A549 (cell line): ENCODE data around the gene ARHGAP5. TPM values are rescaled to one million over a fixed set of nuclear protein-coding genes. Genes with fewer than 3 reads are reported as not detected.

Experiments used
- ATAC-seq, 2 experiments: fragments of 200-7000 bp in 1 of 2; fragments of >200 bp in 1 of 2; cut with Nextera tagmentation in 1 of 2; cut with Tn5 transposase in 1 of 2; 3 replicates each; pipeline versions ENCODE4 v1.8.0 to v1.9.1; 2018 to 2020; ENCODE audit warnings: mild to moderate bottlenecking in 1 of 2, moderate library complexity in 1 of 2
- CTCF ChIA-PET: fragments of 300-600 bp; sonication (Branson Sonifier 250); formaldehyde crosslinking; extraction: SDS; loops from one replicate; lab custom pipeline; 2021; ENCODE audit warnings: antibody characterized with exemption, inconsistent platforms; lab: Yijun Ruan, JAX
- POLR2A ChIA-PET: fragments of 350-600 bp; formaldehyde crosslinking; extraction: SDS; loops from one replicate; lab custom pipeline; 2021; ENCODE audit warnings: antibody characterized with exemption, inconsistent platforms; lab: Yijun Ruan, JAX
- DNase-seq, 2 experiments: peaks; one replicate each; pipeline versions ENCODE4 v3.0.0 to v3.0.0-alpha.2; 2011 to 2016; ENCODE audit warnings: low read depth in 1 of 2, low spot score in 1 of 2
- FAIRE-seq: peaks from 2 replicates; lab custom pipeline; 2011; peaks lifted over from hg19 to GRCh38; lab: Jason Lieb, UNC
- H3K27ac ChIP-seq, 2 experiments: fragments of >200 bp; sonication (Bioruptor Twin); formaldehyde crosslinking; 3 replicates each; pipeline ENCODE4 v1.5.1; 2016 to 2017
- H3K4me1 ChIP-seq: fragments of >200 bp; sonication (Bioruptor Twin); formaldehyde crosslinking; 3 replicates; pipeline ENCODE4 v1.6.1; 2016
- H3K4me2 ChIP-seq: fragments of >200 bp; sonication (Bioruptor Twin); formaldehyde crosslinking; 3 replicates; pipeline ENCODE4 v1.6.1; 2016
- H3K4me3 ChIP-seq: fragments of >200 bp; sonication (Bioruptor Twin); formaldehyde crosslinking; 3 replicates; pipeline ENCODE4 v1.5.1; 2016
- H3K9me3 ChIP-seq: fragments of >200 bp; sonication (Bioruptor Twin); formaldehyde crosslinking; 3 replicates; pipeline ENCODE4 v1.6.1; 2016
- CEBPB ChIP-seq, 2 experiments: fragments of >200 bp in 1 of 2; sonication (Bioruptor Twin) in 1 of 2; formaldehyde crosslinking in 1 of 2; IDR thresholded peaks; 2 replicates each; pipeline ENCODE4 v1.6.1; 2012 to 2016
- CHD4 ChIP-seq: fragments of 200-600 bp; sonication (generic); IDR thresholded peaks from 2 replicates; pipeline ENCODE4 v1.6.1; 2016; ENCODE audit warnings: antibody characterized with exemption, mild to moderate bottlenecking, borderline replicate concordance
- EHF ChIP-seq: fragments of 250-450 bp; sonication (Bioruptor Pico); IDR thresholded peaks from 2 replicates; pipeline ENCODE4 v1.5.0; 2020; ENCODE audit warnings: mild to moderate bottlenecking
- ESRRA ChIP-seq: fragments of 150-350 bp; IDR thresholded peaks from 2 replicates; pipeline ENCODE4 v1.6.1; 2014; ENCODE audit warnings: mild to moderate bottlenecking, low read length, borderline replicate concordance
- GATA3 ChIP-seq: IDR thresholded peaks from 2 replicates; pipeline ENCODE4 v1.6.1; 2012; ENCODE audit warnings: borderline replicate concordance
- JUN ChIP-seq, 2 experiments: fragments of >200 bp; sonication (Bioruptor Twin); formaldehyde crosslinking; IDR thresholded peaks; 2 replicates in 1 of 2; 3 replicates in 1 of 2; pipeline ENCODE4 v1.6.1; 2016 to 2017
- KDM1A ChIP-seq: fragments of 200-600 bp; sonication (generic); IDR thresholded peaks from 2 replicates; pipeline ENCODE4 v1.6.1; 2016; ENCODE audit warnings: low read depth, mild to moderate bottlenecking
- KDM5A ChIP-seq: fragments of 200-600 bp; sonication (generic); IDR thresholded peaks from 2 replicates; pipeline ENCODE4 v1.6.1; 2016; ENCODE audit warnings: antibody characterized with exemption, mild to moderate bottlenecking
- MAFK ChIP-seq: fragments of 450-650 bp; IDR thresholded peaks from 2 replicates; pipeline ENCODE4 v1.6.1; 2014; ENCODE audit not compliant: partially characterized antibody
- MAX ChIP-seq: IDR thresholded peaks from 2 replicates; pipeline ENCODE4 v1.6.1; 2012
- MYC ChIP-seq: IDR thresholded peaks from 2 replicates; pipeline ENCODE4 v1.6.1; 2012; ENCODE audit warnings: mild to moderate bottlenecking, inconsistent platforms, low read length, improper control_type of control experiment, borderline replicate concordance
- NFE2L2 ChIP-seq: fragments of 150-350 bp; conservative IDR thresholded peaks from 2 replicates; pipeline ENCODE4 v1.6.1; 2014; ENCODE audit warnings: low read length
- PHF8 ChIP-seq: fragments of 200-600 bp; sonication (generic); IDR thresholded peaks from 2 replicates; pipeline ENCODE4 v1.6.1; 2016; ENCODE audit warnings: low read depth, mild to moderate bottlenecking, antibody characterized with exemption, moderate library complexity, borderline replicate concordance
- RAD21 ChIP-seq, 2 experiments: fragments of >200 bp in 1 of 2; sonication (Bioruptor Twin) in 1 of 2; formaldehyde crosslinking in 1 of 2; IDR thresholded peaks in 1 of 2; conservative IDR thresholded peaks in 1 of 2; 2 replicates in 1 of 2; 3 replicates in 1 of 2; pipeline ENCODE4 v1.6.1; 2012 to 2018; ENCODE audit warnings: inconsistent platforms in 1 of 2
- REST ChIP-seq: fragments of 200-600 bp; sonication (generic); IDR thresholded peaks from 2 replicates; pipeline ENCODE4 v1.6.1; 2016; ENCODE audit warnings: antibody characterized with exemption, mild to moderate bottlenecking, moderate library complexity
- RNF2 ChIP-seq: fragments of 200-600 bp; sonication (generic); IDR thresholded peaks from 2 replicates; pipeline ENCODE4 v1.6.1; 2016; ENCODE audit warnings: low read depth, mild to moderate bottlenecking, antibody characterized with exemption, moderate library complexity, borderline replicate concordance
- SMC3 ChIP-seq: fragments of >200 bp; sonication (Bioruptor Twin); formaldehyde crosslinking; IDR thresholded peaks from 3 replicates; pipeline ENCODE4 v1.6.1; 2018; ENCODE audit warnings: inconsistent platforms
- WGBS: methylation state at CpG from one replicate; pipeline ENCODE4 v1.1.6; 2017; ENCODE audit errors: missing lambda C conversion rate; 5-methylcytosine and 5-hydroxymethylcytosine counted together
- polyA plus RNA-seq, 4 experiments: library from polyadenylated mRNA; depleted of rRNA in 3 of 4; stranded (reverse); fragments of >200 nt; fragmentation: RNase III in 1 of 4; extraction: RNeasy Plus Mini Kit Qiagen cat#74134 plus additional on column Dnase treatment in 1 of 4; gene quantifications; 2 replicates in 3 of 4; 3 replicates in 1 of 4; pipeline ENCODE4 v1.2.3, GENCODE V29; 2011 to 2017
- TF ChIP-seq, protein P1 (sequence below): fragments of >200 bp; sonication (Bioruptor Twin); formaldehyde crosslinking; IDR thresholded peaks from 3 replicates; pipeline ENCODE4 v1.5.1; 2016
- TF ChIP-seq, protein P2 (sequence below): fragments of 250-450 bp; sonication (Bioruptor Pico); IDR thresholded peaks from 2 replicates; pipeline ENCODE4 v1.5.0; 2020; ENCODE audit warnings: low read depth, mild to moderate bottlenecking, moderate library complexity

The ARHGAP5 gene
- polyA plus RNA-seq, 2 of the 4 experiments (the other 2 are of a cell fraction), result 33.6 to 66.1 TPM

- TF ChIP-seq MYC (no peak), ESRRA (no peak)
- TF ChIP-seq, all 56 proteins: peak for 10
These were observed 126.1 kb downstream of the ARHGAP5 start, which contains the start of gene RNU6-8 (continued) for GRCh38 chr14:32202998-32203882.

DNA sequence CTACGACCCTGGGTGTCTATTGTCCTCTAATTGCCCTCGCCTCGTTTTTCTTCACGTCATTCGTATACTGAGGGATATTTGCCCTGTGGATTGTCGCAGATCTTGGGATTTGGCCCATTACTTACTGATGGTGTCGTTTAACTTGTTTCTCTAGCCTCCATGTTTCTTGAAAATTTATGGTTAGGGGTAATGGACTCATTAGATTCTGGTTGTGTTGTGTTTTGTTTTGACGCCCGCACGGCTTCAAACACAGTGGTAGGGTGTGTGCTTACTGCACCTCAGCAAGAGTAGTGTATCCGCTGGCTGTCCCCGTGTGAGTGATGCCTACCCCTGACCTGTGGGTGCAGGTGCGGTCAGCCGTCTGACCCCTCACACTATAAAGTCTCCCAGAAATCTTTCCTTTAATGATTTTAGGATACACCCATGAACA is 126.8 kb downstream of the ARHGAP5 start:
- CTCF ChIA-PET, result interaction anchor here (0.9 to 2.3 kb wide), 3 partner anchors 15 to 269 kb away, joined by 3 to 6 read pairs (median 4); no protein-coding TSS in a partner anchor
- no peak for TF ChIP-seq CEBPB (IDR thresholded peaks at IDR 0.05)
- no peak for TF ChIP-seq GATA3
- TF ChIP-seq MAFK, result no peak
- TF ChIP-seq MAX, result 0 out of 2 replicates have a peak, but pooled peaks have one; percentile 8
- TF ChIP-seq RAD21 (conservative IDR thresholded peaks at IDR 0.05 in 1 of 2, IDR thresholded peaks at IDR 0.05 in 1 of 2), result 0 out of 5 replicates have a peak, but pooled peaks of 1 of the 2 experiments have one; percentile 0
- peak; percentile 12 to 16; a peak in 2 of 6 replicates for ATAC-seq
- peak in 1 of 2 experiments; percentile 21 for DNase-seq
- POLR2A ChIA-PET, result interaction anchor here (0.5 to 2.3 kb wide), 3 partner anchors 42 to 747 kb away, joined by 3 to 35 read pairs (median 4); partner anchors contain the start of genes ARHGAP5 and DTD2
- Histone ChIP-seq H3K9me3 (no peaks in the 10 kb centered on the region), H3K27ac (peak overlapping the region; percentile 82 to 90), H3K4me2 (peak overlapping the region; percentile 81), H3K4me1 (peaks cover 11% of the 10 kb centered on the region; the same call in 1 of the 3 replicates), H3K4me3 (peak overlapping the region; percentile 60)
- no peak for FAIRE-seq
- 5% methylated on average over 14 of the region's 14 CpGs for WGBS

DNA sequence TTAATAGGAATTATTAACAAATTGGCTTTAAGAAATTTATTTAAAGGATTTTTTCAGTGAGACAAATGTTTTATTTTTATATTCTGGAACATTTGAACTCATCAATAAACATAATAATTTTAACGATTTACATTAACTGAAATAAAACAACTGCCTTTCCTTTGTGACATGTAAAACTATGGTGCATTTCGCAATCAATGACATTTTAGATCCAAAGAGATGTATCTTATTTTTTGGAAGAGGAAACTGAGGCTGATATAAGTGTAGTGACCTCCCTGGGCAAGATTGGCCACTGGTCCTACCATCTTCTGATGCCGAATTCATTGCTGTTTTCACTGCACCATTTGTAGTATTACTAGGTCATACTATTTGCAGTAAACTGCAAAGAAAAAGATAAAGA is 128.4 kb downstream of the ARHGAP5 start:
- ChIA-PET POLR2A (no interaction called here), CTCF (interaction anchor here (0.8 kb wide), 1 partner anchor 265 kb away, joined by 3 read pairs; no protein-coding TSS in a partner anchor)
- ATAC-seq (no peak), FAIRE-seq (no peak), DNase-seq (no peak)
- WGBS, result 80% methylated on average over 3 of the region's 3 CpGs
- H3K9me3 ChIP-seq, result no peaks in the 10 kb centered on the region
- H3K27ac ChIP-seq, result no peak overlapping the region
- peaks cover 11% of the 10 kb centered on the region; the same call in 1 of the 3 replicates for H3K4me1 ChIP-seq
- TF ChIP-seq CEBPB (IDR thresholded peaks at IDR 0.05), result peak in 1 of 2 experiments; percentile 47; a peak in 3 of 4 replicates
- no peak for TF ChIP-seq JUN (IDR thresholded peaks at IDR 0.05)
- no peak for TF ChIP-seq KDM5A
- no peak overlapping the region for H3K4me2 ChIP-seq
- no peak overlapping the region for H3K4me3 ChIP-seq

GRCh38 chr14:32205984-32206383 is 128.9 kb downstream of the ARHGAP5 start:
- FAIRE-seq, result no peak
- CTCF ChIA-PET, result interaction anchor here (2.4 kb wide), 1 partner anchor 13 kb away, joined by 11 read pairs; no protein-coding TSS in a partner anchor

More at GRCh38 chr14:32205984-32206383, 128.9 kb downstream of the ARHGAP5 start:
- POLR2A ChIA-PET, result no interaction called here
- 73% methylated on average over 4 of the region's 4 CpGs for WGBS
- DNase-seq, result no peak
- H3K27ac ChIP-seq, result no peak overlapping the region
- H3K9me3 ChIP-seq, result no peaks in the 10 kb centered on the region
- ATAC-seq, result no peak
- no peak overlapping the region for H3K4me2 ChIP-seq
- H3K4me3 ChIP-seq, result no peak overlapping the region
- H3K4me1 ChIP-seq, result peaks cover 11% of the 10 kb centered on the region; the same call in 1 of the 3 replicates
- TF ChIP-seq PHF8 (no peak), KDM5A (no peak), EHF (CRISPR knock-in tag) (no peak), RNF2 (no peak), REST (no peak), NFE2L2 (no peak), KDM1A (no peak), CHD4 (no peak), SMC3 (no peak)
- TF ChIP-seq, protein P1, sequence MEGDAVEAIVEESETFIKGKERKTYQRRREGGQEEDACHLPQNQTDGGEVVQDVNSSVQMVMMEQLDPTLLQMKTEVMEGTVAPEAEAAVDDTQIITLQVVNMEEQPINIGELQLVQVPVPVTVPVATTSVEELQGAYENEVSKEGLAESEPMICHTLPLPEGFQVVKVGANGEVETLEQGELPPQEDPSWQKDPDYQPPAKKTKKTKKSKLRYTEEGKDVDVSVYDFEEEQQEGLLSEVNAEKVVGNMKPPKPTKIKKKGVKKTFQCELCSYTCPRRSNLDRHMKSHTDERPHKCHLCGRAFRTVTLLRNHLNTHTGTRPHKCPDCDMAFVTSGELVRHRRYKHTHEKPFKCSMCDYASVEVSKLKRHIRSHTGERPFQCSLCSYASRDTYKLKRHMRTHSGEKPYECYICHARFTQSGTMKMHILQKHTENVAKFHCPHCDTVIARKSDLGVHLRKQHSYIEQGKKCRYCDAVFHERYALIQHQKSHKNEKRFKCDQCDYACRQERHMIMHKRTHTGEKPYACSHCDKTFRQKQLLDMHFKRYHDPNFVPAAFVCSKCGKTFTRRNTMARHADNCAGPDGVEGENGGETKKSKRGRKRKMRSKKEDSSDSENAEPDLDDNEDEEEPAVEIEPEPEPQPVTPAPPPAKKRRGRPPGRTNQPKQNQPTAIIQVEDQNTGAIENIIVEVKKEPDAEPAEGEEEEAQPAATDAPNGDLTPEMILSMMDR, result no peak
- TF ChIP-seq, protein P2, sequence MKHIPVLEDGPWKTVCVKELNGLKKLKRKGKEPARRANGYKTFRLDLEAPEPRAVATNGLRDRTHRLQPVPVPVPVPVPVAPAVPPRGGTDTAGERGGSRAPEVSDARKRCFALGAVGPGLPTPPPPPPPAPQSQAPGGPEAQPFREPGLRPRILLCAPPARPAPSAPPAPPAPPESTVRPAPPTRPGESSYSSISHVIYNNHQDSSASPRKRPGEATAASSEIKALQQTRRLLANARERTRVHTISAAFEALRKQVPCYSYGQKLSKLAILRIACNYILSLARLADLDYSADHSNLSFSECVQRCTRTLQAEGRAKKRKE (CRISPR knock-in tag), result no peak
